GM12878 (cell line): ENCODE data around the gene EBLN1. TPM values are rescaled to one million over a fixed set of nuclear protein-coding genes. Genes with fewer than 3 reads are reported as not detected.

Source experiments
- BHLHE40 ChIP-seq, 2 experiments: fragments of 450-650 bp in 1 of 2; IDR thresholded peaks; 2 replicates each; pipeline ENCODE4 v1.6.1; 2011 to 2017; ENCODE audit warnings: low read depth in 2 of 2, borderline replicate concordance in 1 of 2, improper control_type of control experiment in 1 of 2, low read length in 1 of 2, mild to moderate bottlenecking in 1 of 2
- DPF2 ChIP-seq: fragments of 450-650 bp; IDR thresholded peaks from 2 replicates; pipeline ENCODE4 v1.6.1; 2017; ENCODE audit warnings: mild to moderate bottlenecking
- EGR1 ChIP-seq, 2 experiments: IDR thresholded peaks; 1 replicate in 1 of 2; 2 replicates in 1 of 2; pipeline ENCODE4 v1.6.1; 2011 to 2012; ENCODE audit warnings: low read depth in 2 of 2, low read length in 2 of 2, borderline replicate concordance in 1 of 2, mild to moderate bottlenecking in 1 of 2, moderate library complexity in 1 of 2
- EZH2 ChIP-seq: IDR thresholded peaks from 2 replicates; pipeline ENCODE4 v1.6.1; 2012; ENCODE audit warnings: low read depth, mild to moderate bottlenecking, control low read depth, inconsistent platforms, low read length, borderline replicate concordance; ENCODE audit not compliant: control insufficient read depth
- FOS ChIP-seq: IDR thresholded peaks from 3 replicates; pipeline ENCODE4 v1.6.1; 2011; ENCODE audit warnings: borderline replicate concordance; ENCODE audit not compliant: insufficient read length; ENCODE audit errors: extremely low read depth
- HDGF ChIP-seq: fragments of 450-650 bp; IDR thresholded peaks from 2 replicates; pipeline ENCODE4 v1.6.1; 2016; ENCODE audit warnings: antibody characterized with exemption
- LARP7 ChIP-seq: fragments of 450-650 bp; IDR thresholded peaks from 2 replicates; pipeline ENCODE4 v1.6.1; 2017; ENCODE audit warnings: mild to moderate bottlenecking
- MEF2A ChIP-seq: IDR thresholded peaks from 2 replicates; pipeline ENCODE4 v1.6.1; 2011; ENCODE audit warnings: low read depth, mild to moderate bottlenecking, low read length, moderate library complexity; ENCODE audit not compliant: insufficient read depth
- MYC ChIP-seq: IDR thresholded peaks from 2 replicates; pipeline ENCODE4 v1.6.1; 2011; ENCODE audit warnings: mild to moderate bottlenecking, low read length, moderate library complexity, inconsistent platforms; ENCODE audit not compliant: insufficient read depth, insufficient replicate concordance, insufficient read length, severe bottlenecking
- NFIC ChIP-seq: IDR thresholded peaks from 2 replicates; pipeline ENCODE4 v1.6.1; 2012; ENCODE audit warnings: low read depth, mild to moderate bottlenecking, inconsistent platforms, low read length, moderate library complexity
- NFYA ChIP-seq: IDR thresholded peaks from 2 replicates; pipeline ENCODE4 v1.6.1; 2011; ENCODE audit warnings: low read depth, mild to moderate bottlenecking, low read length, improper control_type of control experiment, borderline replicate concordance
- PAX5 ChIP-seq: IDR thresholded peaks from 2 replicates; pipeline ENCODE4 v1.6.1; 2011; ENCODE audit warnings: low read depth, low read length, borderline replicate concordance
- SIN3A ChIP-seq: IDR thresholded peaks from 2 replicates; pipeline ENCODE4 v1.6.1; 2012; ENCODE audit warnings: low read depth, low read length, improper control_type of control experiment
- SMAD1 ChIP-seq: fragments of 450-650 bp; IDR thresholded peaks from 2 replicates; pipeline ENCODE4 v1.6.1; 2018; ENCODE audit warnings: mild to moderate bottlenecking, low read depth; ENCODE audit not compliant: partially characterized antibody
- SP1 ChIP-seq: IDR thresholded peaks from one replicate; pipeline ENCODE4 v1.6.1; 2011; ENCODE audit warnings: low read depth, low read length
- SREBF2 ChIP-seq: IDR thresholded peaks from 2 replicates; pipeline ENCODE4 v1.6.1; 2012; ENCODE audit warnings: mild to moderate bottlenecking, low read length
- TCF3 ChIP-seq: IDR thresholded peaks from 2 replicates; pipeline ENCODE4 v1.6.1; 2012; ENCODE audit warnings: low read depth, mild to moderate bottlenecking, low read length, borderline replicate concordance; ENCODE audit not compliant: insufficient read depth
- WRNIP1 ChIP-seq: IDR thresholded peaks from 2 replicates; pipeline ENCODE4 v1.6.1; 2011; ENCODE audit warnings: low read depth, low read length, improper control_type of control experiment, borderline replicate concordance
- ZNF207 ChIP-seq: fragments of 450-650 bp; IDR thresholded peaks from 2 replicates; pipeline ENCODE4 v1.6.1; 2014; ENCODE audit warnings: antibody characterized with exemption, mild to moderate bottlenecking, borderline replicate concordance
- ZNF24 ChIP-seq: fragments of 450-650 bp; IDR thresholded peaks from 2 replicates; pipeline ENCODE4 v1.6.1; 2017; ENCODE audit warnings: antibody characterized with exemption, mild to moderate bottlenecking
- ZZZ3 ChIP-seq: IDR thresholded peaks from 2 replicates; pipeline ENCODE4 v1.6.1; 2011; ENCODE audit warnings: low read depth; ENCODE audit not compliant: control insufficient read depth, insufficient read length
- polyA plus RNA-seq, 11 experiments: library from polyadenylated mRNA; depleted of rRNA in 4 of 11; unstranded in 6 of 11; stranded (reverse) in 5 of 11; fragments of >200 nt; fragmentation: Nextera tagmentation in 4 of 11; fragmentation: Illumina TruSeq in 1 of 11; extraction: Ambion mirVana in 4 of 11; extraction: Trizol in 1 of 11; gene quantifications; 1 replicate in 1 of 11; 2 replicates in 10 of 11; pipeline versions ENCODE4 v1.2.1 to v1.2.3, GENCODE V29; 2011 to 2016; ENCODE audit warnings: inconsistent platforms in 2 of 11, missing spikeins in 2 of 11, low read depth in 1 of 11
- total RNA-seq, 4 experiments: library from RNA; depleted of rRNA in 3 of 4; stranded (reverse); fragments of >200 nt in 3 of 4; fragmentation: Illumina TruSeq in 1 of 4; extraction: Trizol in 1 of 4; gene quantifications; 2 replicates each; pipeline versions ENCODE4 v1.2.1 to v1.2.3, GENCODE V29; 2013 to 2021
- TF ChIP-seq, protein P1 (sequence below): fragments of 450-650 bp; IDR thresholded peaks from 2 replicates; pipeline ENCODE4 v1.6.1; 2016; ENCODE audit warnings: mild to moderate bottlenecking
- TF ChIP-seq, protein P2 (sequence below): fragments of 450-650 bp; IDR thresholded peaks from 2 replicates; pipeline ENCODE4 v1.6.1; 2017; ENCODE audit warnings: mild to moderate bottlenecking, moderate library complexity
- TF ChIP-seq, protein P3 (sequence below): fragments of 150-350 bp; IDR thresholded peaks from 2 replicates; pipeline ENCODE4 v1.6.1; 2014; ENCODE audit warnings: mild to moderate bottlenecking, low read depth, low read length

EBLN1 gene
- total and polyA plus RNA-seq, 10 of the 15 experiments (the other 5 are each of a cell fraction or from before 2014, with no cell fraction given): not detected

DNA sequence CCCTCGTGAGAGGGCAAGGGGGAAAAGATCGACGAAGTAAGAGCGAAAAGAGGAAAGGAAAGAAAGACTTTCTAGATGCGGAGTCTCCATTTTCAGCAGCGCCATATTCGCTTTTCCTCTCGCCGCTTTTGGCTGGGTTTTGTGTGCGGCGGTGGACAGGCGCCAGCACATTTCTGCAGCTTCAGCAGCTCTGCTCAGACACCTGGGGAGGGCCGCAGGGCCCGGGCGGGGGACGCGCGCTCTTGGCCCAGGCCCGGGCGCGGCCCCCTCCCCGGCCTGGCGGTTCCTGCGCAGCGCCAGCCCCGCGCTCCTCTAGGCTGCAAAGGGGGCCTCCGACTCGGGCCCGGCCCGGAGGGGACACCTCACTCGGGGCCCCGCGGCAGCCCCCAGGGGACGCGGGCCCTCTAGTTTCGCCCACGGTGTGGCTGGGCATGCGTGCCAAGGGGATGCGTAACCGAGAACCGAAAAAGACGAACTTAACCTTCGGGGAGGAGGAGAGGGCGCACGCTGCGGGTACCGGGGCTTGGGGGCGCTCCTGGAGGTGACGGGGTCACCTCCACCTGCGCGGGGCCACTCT lies 34.5 kb upstream of the EBLN1 start (continued):
- TF ChIP-seq, protein P1, sequence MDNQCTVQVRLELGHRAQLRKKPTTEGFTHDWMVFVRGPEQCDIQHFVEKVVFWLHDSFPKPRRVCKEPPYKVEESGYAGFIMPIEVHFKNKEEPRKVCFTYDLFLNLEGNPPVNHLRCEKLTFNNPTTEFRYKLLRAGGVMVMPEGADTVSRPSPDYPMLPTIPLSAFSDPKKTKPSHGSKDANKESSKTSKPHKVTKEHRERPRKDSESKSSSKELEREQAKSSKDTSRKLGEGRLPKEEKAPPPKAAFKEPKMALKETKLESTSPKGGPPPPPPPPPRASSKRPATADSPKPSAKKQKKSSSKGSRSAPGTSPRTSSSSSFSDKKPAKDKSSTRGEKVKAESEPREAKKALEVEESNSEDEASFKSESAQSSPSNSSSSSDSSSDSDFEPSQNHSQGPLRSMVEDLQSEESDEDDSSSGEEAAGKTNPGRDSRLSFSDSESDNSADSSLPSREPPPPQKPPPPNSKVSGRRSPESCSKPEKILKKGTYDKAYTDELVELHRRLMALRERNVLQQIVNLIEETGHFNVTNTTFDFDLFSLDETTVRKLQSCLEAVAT: no peak
- TF ChIP-seq EGR1 (IDR thresholded peaks at IDR 0.05; ENCODE audit: borderline replicate concordance in 1 of 2, low read depth in 2 of 2, low read length in 2 of 2): peak in 1 of 2 experiments; percentile 22; a peak in 1 of 3 replicates
- TF ChIP-seq FOS: no peak
- no peak for TF ChIP-seq EZH2
- no peak for TF ChIP-seq WRNIP1
- TF ChIP-seq, protein P2, sequence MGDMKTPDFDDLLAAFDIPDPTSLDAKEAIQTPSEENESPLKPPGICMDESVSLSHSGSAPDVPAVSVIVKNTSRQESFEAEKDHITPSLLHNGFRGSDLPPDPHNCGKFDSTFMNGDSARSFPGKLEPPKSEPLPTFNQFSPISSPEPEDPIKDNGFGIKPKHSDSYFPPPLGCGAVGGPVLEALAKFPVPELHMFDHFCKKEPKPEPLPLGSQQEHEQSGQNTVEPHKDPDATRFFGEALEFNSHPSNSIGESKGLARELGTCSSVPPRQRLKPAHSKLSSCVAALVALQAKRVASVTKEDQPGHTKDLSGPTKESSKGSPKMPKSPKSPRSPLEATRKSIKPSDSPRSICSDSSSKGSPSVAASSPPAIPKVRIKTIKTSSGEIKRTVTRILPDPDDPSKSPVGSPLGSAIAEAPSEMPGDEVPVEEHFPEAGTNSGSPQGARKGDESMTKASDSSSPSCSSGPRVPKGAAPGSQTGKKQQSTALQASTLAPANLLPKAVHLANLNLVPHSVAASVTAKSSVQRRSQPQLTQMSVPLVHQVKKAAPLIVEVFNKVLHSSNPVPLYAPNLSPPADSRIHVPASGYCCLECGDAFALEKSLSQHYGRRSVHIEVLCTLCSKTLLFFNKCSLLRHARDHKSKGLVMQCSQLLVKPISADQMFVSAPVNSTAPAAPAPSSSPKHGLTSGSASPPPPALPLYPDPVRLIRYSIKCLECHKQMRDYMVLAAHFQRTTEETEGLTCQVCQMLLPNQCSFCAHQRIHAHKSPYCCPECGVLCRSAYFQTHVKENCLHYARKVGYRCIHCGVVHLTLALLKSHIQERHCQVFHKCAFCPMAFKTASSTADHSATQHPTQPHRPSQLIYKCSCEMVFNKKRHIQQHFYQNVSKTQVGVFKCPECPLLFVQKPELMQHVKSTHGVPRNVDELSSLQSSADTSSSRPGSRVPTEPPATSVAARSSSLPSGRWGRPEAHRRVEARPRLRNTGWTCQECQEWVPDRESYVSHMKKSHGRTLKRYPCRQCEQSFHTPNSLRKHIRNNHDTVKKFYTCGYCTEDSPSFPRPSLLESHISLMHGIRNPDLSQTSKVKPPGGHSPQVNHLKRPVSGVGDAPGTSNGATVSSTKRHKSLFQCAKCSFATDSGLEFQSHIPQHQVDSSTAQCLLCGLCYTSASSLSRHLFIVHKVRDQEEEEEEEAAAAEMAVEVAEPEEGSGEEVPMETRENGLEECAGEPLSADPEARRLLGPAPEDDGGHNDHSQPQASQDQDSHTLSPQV: no peak
- no peak for TF ChIP-seq SMAD1
- TF ChIP-seq HDGF: no peak
- TF ChIP-seq SP1: peak; percentile 5
- TF ChIP-seq SREBF2: no peak
- peak; percentile 64; the same call in 1 of the 2 replicates for TF ChIP-seq DPF2
- 0 out of 2 replicates have a peak, but pooled peaks have one; percentile 53 for TF ChIP-seq LARP7
- TF ChIP-seq NFIC: no peak; the same call in 1 of the 2 replicates
- no peak for TF ChIP-seq NFYA
- 0 out of 2 replicates have a peak, but pooled peaks have one; percentile 21 for TF ChIP-seq MEF2A
- no peak for TF ChIP-seq SIN3A
- TF ChIP-seq, protein P3, sequence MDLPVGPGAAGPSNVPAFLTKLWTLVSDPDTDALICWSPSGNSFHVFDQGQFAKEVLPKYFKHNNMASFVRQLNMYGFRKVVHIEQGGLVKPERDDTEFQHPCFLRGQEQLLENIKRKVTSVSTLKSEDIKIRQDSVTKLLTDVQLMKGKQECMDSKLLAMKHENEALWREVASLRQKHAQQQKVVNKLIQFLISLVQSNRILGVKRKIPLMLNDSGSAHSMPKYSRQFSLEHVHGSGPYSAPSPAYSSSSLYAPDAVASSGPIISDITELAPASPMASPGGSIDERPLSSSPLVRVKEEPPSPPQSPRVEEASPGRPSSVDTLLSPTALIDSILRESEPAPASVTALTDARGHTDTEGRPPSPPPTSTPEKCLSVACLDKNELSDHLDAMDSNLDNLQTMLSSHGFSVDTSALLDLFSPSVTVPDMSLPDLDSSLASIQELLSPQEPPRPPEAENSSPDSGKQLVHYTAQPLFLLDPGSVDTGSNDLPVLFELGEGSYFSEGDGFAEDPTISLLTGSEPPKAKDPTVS: no peak
- no peak for TF ChIP-seq ZNF207
- peak; percentile 40 to 47; a peak in 2 of 4 replicates for TF ChIP-seq BHLHE40 (IDR thresholded peaks at IDR 0.05; ENCODE audit: borderline replicate concordance in 1 of 2, low read depth in 2 of 2, low read length in 1 of 2)
- TF ChIP-seq ZZZ3: no peak
- TF ChIP-seq TCF3: 0 out of 2 replicates have a peak, but pooled peaks have one; percentile 31
- TF ChIP-seq MYC: no peak
- peak; percentile 75; the same call in 1 of the 2 replicates for TF ChIP-seq PAX5
- no peak for TF ChIP-seq ZNF24
